ENCODE data around the gene BMP7.

DNA sequence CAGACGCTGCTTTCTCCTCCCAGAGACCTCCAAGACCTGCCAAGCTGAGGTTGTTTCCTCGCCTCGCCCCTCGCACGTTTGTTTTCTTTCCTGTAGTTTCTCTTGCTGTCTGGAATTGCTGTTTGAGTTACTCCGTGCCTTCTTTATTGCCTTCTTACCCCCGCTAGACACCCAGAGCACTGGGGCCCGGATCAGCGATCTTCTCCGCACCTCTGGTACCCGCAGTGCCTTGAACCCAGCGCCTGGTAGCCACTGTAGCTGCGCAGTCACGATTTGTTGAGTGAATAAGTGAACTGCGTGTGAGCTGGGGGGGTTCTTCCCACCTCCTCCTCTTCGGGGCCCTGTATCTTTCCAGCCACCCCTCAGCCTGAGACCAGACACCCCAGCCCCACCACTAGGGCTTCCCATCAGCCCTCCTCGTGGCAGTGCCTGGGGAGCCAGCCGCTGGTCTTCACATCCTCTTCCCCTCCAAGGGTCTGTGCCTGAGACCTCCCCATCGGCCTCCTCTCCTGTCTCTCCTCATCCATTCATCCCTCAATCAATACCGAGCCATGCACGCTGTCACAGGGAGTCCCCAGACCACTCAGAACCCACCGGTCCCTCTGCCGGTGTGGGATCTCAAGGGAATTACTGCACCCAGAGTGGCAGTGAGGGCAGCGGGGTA, 849 bp upstream of the BMP7 start:
- TF ChIP-seq ZNF274 (IDR thresholded peaks at IDR 0.05; ENCODE audit: low read depth, low read length) (no peak), SUZ12 (IDR thresholded peaks at IDR 0.05; ENCODE audit: extremely low read depth, insufficient read depth, insufficient read length) (no peak)
